ENCODE measurements around the gene GTSF1L. TPM values are rescaled to one million over a fixed set of nuclear protein-coding genes. Genes with fewer than 3 reads are reported as not detected.
"Not testable (repeated sequence)": the region's sequence is repeated elsewhere in the genome, so short reads cannot be mapped to it uniquely, and the experiment has no call there.

Gene GTSF1L
- total RNA-seq, 1 donor from 2014 or later = not detected

GRCh38 chr20:43766917-43767316, 40.1 kb upstream of the GTSF1L start:
- Mint-ChIP-seq H3K9me3 (ENCODE audit: low read depth) (no peaks in the 10 kb centered on the region), H3K36me3 (ENCODE audit: low read depth) (no peaks in the 10 kb centered on the region)

GRCh38 chr20:43766385-43766784, 39.6 kb upstream of the GTSF1L start:
- Mint-ChIP-seq H3K27ac (ENCODE audit: unreplicated experiment) (no peak overlapping the region), H3K9me3 (ENCODE audit: low read depth) (no peaks in the 10 kb centered on the region), H3K27me3 (ENCODE audit: low read depth) (peaks cover 56% of the 10 kb centered on the region)

More at GRCh38 chr20:43766917-43767316, 40.1 kb upstream of the GTSF1L start:
- Mint-ChIP-seq H3K4me3 (ENCODE audit: unreplicated experiment) (no peak overlapping the region), H3K27me3 (ENCODE audit: low read depth) (peaks cover 55% of the 10 kb centered on the region), H3K4me1 (ENCODE audit: low read depth) (no peaks in the 10 kb centered on the region), H3K27ac (ENCODE audit: unreplicated experiment) (no peak overlapping the region)
- TF ChIP-seq CTCF (IDR thresholded peaks at IDR 0.05) = no peak
- no peak for DNase-seq (ENCODE audit: low spot score)

GRCh38 chr20:43765916-43766315, 39.1 kb upstream of the GTSF1L start:
- H3K36me3 Mint-ChIP-seq (ENCODE audit: low read depth) = no peaks in the 10 kb centered on the region
- H3K4me3 Mint-ChIP-seq (ENCODE audit: unreplicated experiment) = no peak overlapping the region
- no peak for TF ChIP-seq CTCF (IDR thresholded peaks at IDR 0.05)
- no peaks in the 10 kb centered on the region for H3K4me1 Mint-ChIP-seq (ENCODE audit: low read depth)
- no peak overlapping the region for H3K27ac Mint-ChIP-seq (ENCODE audit: unreplicated experiment)
- no peak for DNase-seq (ENCODE audit: low spot score)
- H3K27me3 Mint-ChIP-seq (ENCODE audit: low read depth) = peaks cover 54% of the 10 kb centered on the region
- H3K9me3 Mint-ChIP-seq (ENCODE audit: low read depth) = no peaks in the 10 kb centered on the region

More at GRCh38 chr20:43766385-43766784, 39.6 kb upstream of the GTSF1L start:
- Mint-ChIP-seq H3K36me3 (ENCODE audit: low read depth) (no peaks in the 10 kb centered on the region), H3K4me1 (ENCODE audit: low read depth) (no peaks in the 10 kb centered on the region), H3K4me3 (ENCODE audit: unreplicated experiment) (no peak overlapping the region)
- TF ChIP-seq CTCF (IDR thresholded peaks at IDR 0.05) = no peak
- no peak for DNase-seq (ENCODE audit: low spot score)

- Mint-ChIP-seq H3K27me3 (ENCODE audit: low read depth) (peaks cover 53% of the 10 kb centered on the region), H3K36me3 (ENCODE audit: low read depth) (no peaks in the 10 kb centered on the region), H3K9me3 (ENCODE audit: low read depth) (no peaks in the 10 kb centered on the region), H3K4me3 (ENCODE audit: unreplicated experiment) (no peak overlapping the region), H3K4me1 (ENCODE audit: low read depth) (no peaks in the 10 kb centered on the region), H3K27ac (ENCODE audit: unreplicated experiment) (no peak overlapping the region)
- no peak for TF ChIP-seq CTCF (IDR thresholded peaks at IDR 0.05)
- no peak for DNase-seq (ENCODE audit: low spot score)
Observed at GRCh38 chr20:43762911-43763310, 36.1 kb upstream of the GTSF1L start.

- Mint-ChIP-seq H3K27ac (ENCODE audit: unreplicated experiment) (no peak overlapping the region), H3K9me3 (ENCODE audit: low read depth) (no peaks in the 10 kb centered on the region), H3K4me1 (ENCODE audit: low read depth) (no peaks in the 10 kb centered on the region), H3K27me3 (ENCODE audit: low read depth) (peaks cover 42% of the 10 kb centered on the region), H3K36me3 (ENCODE audit: low read depth) (no peaks in the 10 kb centered on the region), H3K4me3 (ENCODE audit: unreplicated experiment) (no peak overlapping the region)
- no peak for DNase-seq (ENCODE audit: low spot score)
- no peak for TF ChIP-seq CTCF (IDR thresholded peaks at IDR 0.05)
Observed at GRCh38 chr20:43761386-43762340, 34.9 kb upstream of the GTSF1L start.

GRCh38 chr20:43757888-43758287, 31.1 kb upstream of the GTSF1L start:
- H3K4me1 Mint-ChIP-seq (ENCODE audit: low read depth); H3K27ac Mint-ChIP-seq (ENCODE audit: unreplicated experiment); DNase-seq (ENCODE audit: low spot score); H3K4me3 Mint-ChIP-seq (ENCODE audit: unreplicated experiment); H3K36me3 Mint-ChIP-seq (ENCODE audit: low read depth); H3K9me3 Mint-ChIP-seq (ENCODE audit: low read depth): not testable (repeated sequence)
- H3K27me3 Mint-ChIP-seq (ENCODE audit: low read depth) = peaks cover 25% of the 10 kb centered on the region
